CD14-positive monocyte (primary cell): ENCODE measurements around the gene VWC2L. TPM values are rescaled to one million over a fixed set of nuclear protein-coding genes. Genes with fewer than 3 reads are reported as not detected.

Experiments
- DNase-seq, 3 donors: peaks; one replicate each; pipeline ENCODE4 v3.0.0-alpha.2; 2011 to 2022
- H2AFZ ChIP-seq: 2 replicates; pipeline ENCODE4 v1.6.0; 2012; ENCODE audit warnings: mild to moderate bottlenecking, low read depth, low read length, inconsistent platforms; ENCODE audit not compliant: insufficient read depth, poor library complexity, severe bottlenecking
- H3K27ac ChIP-seq, 2 donors: 1 replicate in 1 of 2; 2 replicates in 1 of 2; pipeline ENCODE4 v1.5.1; 2012 to 2013; ENCODE audit warnings: low read length in 2 of 2, control low read depth in 1 of 2, inconsistent platforms in 1 of 2, low read depth in 1 of 2, mild to moderate bottlenecking in 1 of 2
- H3K27me3 ChIP-seq, 2 donors: one replicate each; pipeline versions ENCODE4 v1.6.0 to v1.6.1; 2011 to 2013; ENCODE audit warnings: low read length in 2 of 2; ENCODE audit not compliant: control insufficient read depth in 2 of 2, insufficient read depth in 2 of 2
- H3K36me3 ChIP-seq, 2 donors: replicated peaks in 1 of 2; 1 replicate in 1 of 2; 2 replicates in 1 of 2; pipeline versions ENCODE4 v1.5.1 to v1.6.1; 2012 to 2013; ENCODE audit warnings: low read length in 2 of 2, control low read depth in 1 of 2, inconsistent platforms in 1 of 2, mild to moderate bottlenecking in 1 of 2; ENCODE audit not compliant: insufficient read depth in 2 of 2, control insufficient read depth in 1 of 2
- H3K4me1 ChIP-seq, 2 donors: 1 replicate in 1 of 2; 2 replicates in 1 of 2; pipeline versions ENCODE4 v1.5.1 to v1.6.1; 2012 to 2013; ENCODE audit warnings: low read length in 2 of 2, control low read depth in 1 of 2, inconsistent platforms in 1 of 2, mild to moderate bottlenecking in 1 of 2, moderate library complexity in 1 of 2; ENCODE audit not compliant: insufficient read depth in 2 of 2, control insufficient read depth in 1 of 2
- H3K4me2 ChIP-seq: replicated peaks from 2 replicates; pipeline ENCODE3; 2012; ENCODE audit warnings: low read length, moderate library complexity, mild to moderate bottlenecking; ENCODE audit not compliant: poor library complexity, severe bottlenecking; ENCODE audit errors: extremely low read depth
- H3K4me3 ChIP-seq, 3 experiments: fragments of 200-600 bp in 1 of 3; sonication (generic) in 1 of 3; replicated peaks in 1 of 3; 1 replicate in 2 of 3; 2 replicates in 1 of 3; pipeline ENCODE4 v1.5.1; 2011 to 2013; ENCODE audit warnings: low read length in 3 of 3, mild to moderate bottlenecking in 3 of 3, control low read depth in 2 of 3, low read depth in 2 of 3, inconsistent platforms in 1 of 3, moderate library complexity in 1 of 3
- H3K79me2 ChIP-seq: 2 replicates; pipeline ENCODE4 v1.6.0; 2012; ENCODE audit warnings: mild to moderate bottlenecking, control low read depth, inconsistent platforms, low read length, moderate library complexity; ENCODE audit not compliant: insufficient read depth
- H3K9ac ChIP-seq: 2 replicates; pipeline ENCODE4 v1.6.0; 2017; ENCODE audit warnings: low read length, mild to moderate bottlenecking; ENCODE audit not compliant: insufficient read depth, poor library complexity, severe bottlenecking
- H3K9me3 ChIP-seq, 2 donors: replicated peaks in 1 of 2; 1 replicate in 1 of 2; 2 replicates in 1 of 2; pipeline versions ENCODE4 v1.5.1 to v1.6.1; 2012 to 2013; ENCODE audit warnings: low read length in 2 of 2, control low read depth in 1 of 2; ENCODE audit not compliant: control insufficient read depth in 1 of 2, insufficient read depth in 1 of 2
- H4K20me1 ChIP-seq: 2 replicates; pipeline ENCODE4 v1.6.0; 2012; ENCODE audit warnings: mild to moderate bottlenecking, low read length, control low read depth, moderate library complexity; ENCODE audit not compliant: insufficient read depth
- H3K27ac Mint-ChIP-seq, 7 donors: one replicate each; pipeline ENCODE4 v1.8.0; 2020; ENCODE audit warnings: mild to moderate bottlenecking in 7 of 7, mixed read lengths in 7 of 7, moderate library complexity in 6 of 7, inconsistent platforms in 2 of 7
- H3K27me3 Mint-ChIP-seq, 3 donors: one replicate each; pipeline ENCODE4 v1.8.0; 2021 to 2022; ENCODE audit warnings: low read depth in 3 of 3, mild to moderate bottlenecking in 3 of 3, mixed read lengths in 3 of 3, moderate library complexity in 3 of 3, inconsistent platforms in 1 of 3
- H3K36me3 Mint-ChIP-seq, 2 donors: one replicate each; pipeline ENCODE4 v1.8.0; 2020; ENCODE audit warnings: mixed read lengths in 2 of 2, inconsistent platforms in 1 of 2, mild to moderate bottlenecking in 1 of 2
- H3K4me1 Mint-ChIP-seq: one replicate; pipeline ENCODE4 v1.8.0; 2020; ENCODE audit warnings: mild to moderate bottlenecking, mixed read lengths
- H3K4me3 Mint-ChIP-seq, 2 donors: one replicate each; pipeline ENCODE4 v1.8.0; 2020; ENCODE audit warnings: mild to moderate bottlenecking in 2 of 2, mixed read lengths in 2 of 2, moderate library complexity in 1 of 2
- H3K9me3 Mint-ChIP-seq, 7 donors: one replicate each; pipeline ENCODE4 v1.8.0; 2020 to 2022; ENCODE audit warnings: mixed read lengths in 7 of 7, mild to moderate bottlenecking in 6 of 7, moderate library complexity in 6 of 7, inconsistent platforms in 2 of 7
- CTCF ChIP-seq: fragments of 200-600 bp; IDR thresholded peaks from one replicate; pipeline ENCODE4 v1.8.0; 2022; ENCODE audit warnings: antibody characterized with exemption, mild to moderate bottlenecking
- WGBS: methylation state at CpG from one replicate; pipeline ENCODE4 v1.1.5; 2013; ENCODE audit warnings: missing lambda C conversion rate; ENCODE audit not compliant: insufficient coverage; 5-methylcytosine and 5-hydroxymethylcytosine counted together
- intact Hi-C, 2 donors: fragments of 100-400 bp; cut with micrococcal nuclease; formaldehyde crosslinking; loops; one replicate each; pipeline versions ENCODE4 v1.15.0 to v1.15.1; 2023
- polyA plus RNA-seq, 3 donors: library from polyadenylated mRNA; depleted of rRNA in 1 of 3; unstranded in 2 of 3; stranded (reverse) in 1 of 3; fragments of 300-500 nt in 2 of 3; fragments of >200 nt in 1 of 3; fragmentation: Illumina TruSeq in 2 of 3; gene quantifications; 1 replicate in 2 of 3; 2 replicates in 1 of 3; pipeline ENCODE4 v1.2.3, GENCODE V29; 2012 to 2021

Gene VWC2L
- polyA plus RNA-seq, 3 donors: not detected

GRCh38 chr2:214560176-214560575 is 149.3 kb downstream of the VWC2L start:
- Mint-ChIP-seq H3K36me3 (no peaks in the 10 kb centered on the region), H3K4me3 (no peak overlapping the region), H3K9me3 (peaks cover 2 to 10% (median 5%) of the 10 kb centered on the region in 7 donors), H3K27ac (no peak overlapping the region), H3K4me1 (no peaks in the 10 kb centered on the region), H3K27me3 (no peaks in the 10 kb centered on the region)
- Histone ChIP-seq H3K79me2 (no peaks in the 10 kb centered on the region), H3K9ac (no peak overlapping the region), H4K20me1 (no peaks in the 10 kb centered on the region), H3K27me3 (no peaks in the 10 kb centered on the region), H3K4me3 (no peak overlapping the region), H3K27ac (no peak overlapping the region), H2AFZ (no peak overlapping the region), H3K4me2 (no peak overlapping the region), H3K4me1 (no peaks in the 10 kb centered on the region), H3K9me3 (peaks cover 0 to 3% of the 10 kb centered on the region in 2 donors), H3K36me3 (no peaks in the 10 kb centered on the region)
- WGBS: 30% methylated on average over 2 of the region's 4 CpGs
- no peak for DNase-seq
- intact Hi-C loops: no loop called here
- no peak for TF ChIP-seq CTCF

- Histone ChIP-seq H3K36me3 (no peaks in the 10 kb centered on the region), H3K4me2 (no peak overlapping the region), H4K20me1 (no peaks in the 10 kb centered on the region), H3K9ac (no peak overlapping the region), H3K4me1 (no peaks in the 10 kb centered on the region), H3K27me3 (no peaks in the 10 kb centered on the region), H3K27ac (no peak overlapping the region), H3K79me2 (no peaks in the 10 kb centered on the region), H3K9me3 (peaks cover 0 to 3% of the 10 kb centered on the region in 2 donors), H2AFZ (no peak overlapping the region), H3K4me3 (no peak overlapping the region)
- WGBS: 100% methylated on average over 1 of the region's 1 CpG
- H3K4me1 Mint-ChIP-seq: no peaks in the 10 kb centered on the region
- no peaks in the 10 kb centered on the region for H3K36me3 Mint-ChIP-seq
- intact Hi-C loops: no loop called here
- DNase-seq: no peak
- no peak overlapping the region for H3K27ac Mint-ChIP-seq
- H3K9me3 Mint-ChIP-seq: peaks cover 2 to 10% (median 5%) of the 10 kb centered on the region in 7 donors
- H3K27me3 Mint-ChIP-seq: no peaks in the 10 kb centered on the region
- no peak overlapping the region for H3K4me3 Mint-ChIP-seq
- no peak for TF ChIP-seq CTCF
Measured at GRCh38 chr2:214560618-214561190, 149.8 kb downstream of the VWC2L start.
